Neural progenitor cell (in vitro differentiated cells): Measurements from ENCODE around the gene TMEM147. TPM values are rescaled to one million over a fixed set of nuclear protein-coding genes. Genes with fewer than 3 reads are reported as not detected.

Experiments used
- DNase-seq: peaks from one replicate; pipeline ENCODE4 v3.0.0-alpha.2; 2016; ENCODE audit warnings: low spot score
- H2AFZ ChIP-seq: fragments of 200-600 bp; sonication (generic); replicated peaks from 2 replicates; pipeline ENCODE4 v1.6.1; 2016; ENCODE audit warnings: antibody characterized with exemption
- H3F3A ChIP-seq: fragments of 200-600 bp; sonication (generic); 2 replicates; pipeline ENCODE4 v1.6.1; 2016; ENCODE audit warnings: antibody characterized with exemption, low read depth
- H3K27ac ChIP-seq: fragments of 200-600 bp; sonication (generic); 2 replicates; pipeline ENCODE4 v1.5.1; 2016; ENCODE audit warnings: mild to moderate bottlenecking
- H3K27me3 ChIP-seq: fragments of 200-600 bp; sonication (generic); 2 replicates; pipeline ENCODE4 v1.6.1; 2016; ENCODE audit warnings: mild to moderate bottlenecking, moderate library complexity
- H3K36me3 ChIP-seq: fragments of 200-600 bp; sonication (generic); 2 replicates; pipeline ENCODE4 v1.5.1; 2016
- H3K4me1 ChIP-seq: fragments of 200-600 bp; sonication (generic); 2 replicates; pipeline ENCODE4 v1.6.1; 2016; ENCODE audit warnings: mixed run types
- H3K4me2 ChIP-seq: fragments of 200-600 bp; sonication (generic); 2 replicates; pipeline ENCODE4 v1.6.1; 2016
- H3K4me3 ChIP-seq: fragments of 200-600 bp; sonication (generic); 2 replicates; pipeline ENCODE4 v1.5.1; 2016
- H3K79me2 ChIP-seq: fragments of 200-600 bp; sonication (generic); 2 replicates; pipeline ENCODE4 v1.6.1; 2016; ENCODE audit warnings: low read depth
- H3K9ac ChIP-seq: fragments of 200-600 bp; sonication (generic); 2 replicates; pipeline ENCODE4 v1.6.1; 2016
- H3K9me3 ChIP-seq: fragments of 200-600 bp; sonication (generic); 2 replicates; pipeline ENCODE4 v1.5.1; 2016; ENCODE audit warnings: low read depth
- H4K20me1 ChIP-seq: fragments of 200-600 bp; sonication (generic); 2 replicates; pipeline ENCODE4 v1.6.1; 2016; ENCODE audit warnings: low read depth
- H3K27ac Mint-ChIP-seq: 3 replicates; pipeline ENCODE4 v1.8.0; 2021; ENCODE audit warnings: mixed read lengths
- H3K27me3 Mint-ChIP-seq: 2 replicates; pipeline ENCODE4 v1.8.0; 2022; ENCODE audit warnings: low read depth, mild to moderate bottlenecking, inconsistent platforms, moderate library complexity, mixed read lengths; ENCODE audit not compliant: insufficient read depth
- H3K36me3 Mint-ChIP-seq: 3 replicates; pipeline ENCODE4 v1.8.0; 2021; ENCODE audit warnings: mixed read lengths
- H3K4me1 Mint-ChIP-seq: 3 replicates; pipeline ENCODE4 v1.8.0; 2021; ENCODE audit warnings: mixed read lengths
- H3K4me3 Mint-ChIP-seq: 3 replicates; pipeline ENCODE4 v1.8.0; 2021; ENCODE audit warnings: mild to moderate bottlenecking, moderate library complexity, mixed read lengths
- H3K9me3 Mint-ChIP-seq: 3 replicates; pipeline ENCODE4 v1.8.0; 2020; ENCODE audit warnings: mixed read lengths
- CTCF ChIP-seq: fragments of 200-600 bp; sonication (generic); IDR thresholded peaks from 2 replicates; pipeline ENCODE4 v1.5.1; 2017; ENCODE audit warnings: antibody characterized with exemption, mild to moderate bottlenecking
- EZH2 ChIP-seq: fragments of 200-600 bp; sonication (generic); IDR thresholded peaks from 2 replicates; pipeline ENCODE4 v1.6.1; 2017; ENCODE audit warnings: antibody characterized with exemption, mild to moderate bottlenecking, moderate library complexity
- EZH2phosphoT487 ChIP-seq: fragments of 200-600 bp; sonication (generic); IDR thresholded peaks from 2 replicates; pipeline ENCODE4 v1.6.1; 2017; ENCODE audit warnings: antibody characterized with exemption
- total RNA-seq: library from RNA; depleted of rRNA; stranded (reverse); fragments of >200 nt; gene quantifications from 2 replicates; pipeline ENCODE4 v1.2.3, GENCODE V29; 2015; ENCODE audit warnings: low replicate concordance

The TMEM147 gene
- total RNA-seq, 1 donor from 2014 or later = 57.8 TPM

GRCh38 chr19:35542209-35542608, 3.2 kb upstream of the TMEM147 start:
- Histone ChIP-seq H3K79me2 (peaks cover 33% of the 10 kb centered on the region), H3K36me3 (no peaks in the 10 kb centered on the region), H3K4me1 (peaks cover 11% of the 10 kb centered on the region), H3K4me2 (no peak overlapping the region), H4K20me1 (peaks cover 11% of the 10 kb centered on the region), H3K27ac (no peak overlapping the region), H3K9ac (no peak overlapping the region), H3K9me3 (no peaks in the 10 kb centered on the region), H2AFZ (no peak overlapping the region), H3K27me3 (no peaks in the 10 kb centered on the region), H3K4me3 (no peak overlapping the region), H3F3A (no peaks in the 10 kb centered on the region)
- Mint-ChIP-seq H3K27ac (no peak overlapping the region), H3K4me1 (peaks cover 21% of the 10 kb centered on the region), H3K27me3 (no peaks in the 10 kb centered on the region), H3K36me3 (peaks cover 2% of the 10 kb centered on the region), H3K4me3 (no peak overlapping the region), H3K9me3 (no peaks in the 10 kb centered on the region)
- TF ChIP-seq EZH2phosphoT487 = no peak
- TF ChIP-seq EZH2 = no peak
- no peak for TF ChIP-seq CTCF
- DNase-seq = no peak

GRCh38 chr19:35543280-35544109, 1.9 kb upstream of the TMEM147 start:
- no peaks in the 10 kb centered on the region for H3K36me3 ChIP-seq
- H3K4me3 ChIP-seq = no peak overlapping the region
- H3K27me3 Mint-ChIP-seq = peaks cover 2% of the 10 kb centered on the region
- no peak overlapping the region for H2AFZ ChIP-seq
- peaks cover 11% of the 10 kb centered on the region for H4K20me1 ChIP-seq
- peaks cover 35% of the 10 kb centered on the region for H3K79me2 ChIP-seq
- H3K4me2 ChIP-seq = peak overlapping the region; percentile 96
- H3K4me1 ChIP-seq = peaks cover 11% of the 10 kb centered on the region
- H3K9me3 ChIP-seq = no peaks in the 10 kb centered on the region
- peaks cover 23% of the 10 kb centered on the region for H3K4me1 Mint-ChIP-seq
- no peak overlapping the region for H3K9ac ChIP-seq
- peak overlapping the region; percentile 91 for H3K4me3 Mint-ChIP-seq
- no peaks in the 10 kb centered on the region for H3K9me3 Mint-ChIP-seq
- peaks cover 2% of the 10 kb centered on the region for H3K36me3 Mint-ChIP-seq
- no peak overlapping the region for H3K27ac Mint-ChIP-seq
- H3K27me3 ChIP-seq = no peaks in the 10 kb centered on the region
- no peak for TF ChIP-seq CTCF
- TF ChIP-seq EZH2phosphoT487 = no peak
- no peak for TF ChIP-seq EZH2
- DNase-seq = no peak
- no peak overlapping the region for H3K27ac ChIP-seq
- H3F3A ChIP-seq = no peaks in the 10 kb centered on the region

- Mint-ChIP-seq H3K27ac (no peak overlapping the region), H3K27me3 (peaks cover 2% of the 10 kb centered on the region), H3K4me1 (peaks cover 27% of the 10 kb centered on the region), H3K9me3 (no peaks in the 10 kb centered on the region), H3K36me3 (peaks cover 5% of the 10 kb centered on the region), H3K4me3 (peak overlapping the region; percentile 91)
- H3K36me3 ChIP-seq = no peaks in the 10 kb centered on the region
- H3K9me3 ChIP-seq = no peaks in the 10 kb centered on the region
- H3K4me3 ChIP-seq = peak overlapping the region; percentile 82
- TF ChIP-seq EZH2 = no peak
- no peaks in the 10 kb centered on the region for H3K27me3 ChIP-seq
- DNase-seq = no peak
- peaks cover 35% of the 10 kb centered on the region for H3K79me2 ChIP-seq
- peaks cover 12% of the 10 kb centered on the region for H4K20me1 ChIP-seq
- peak overlapping the region; percentile 95 for H2AFZ ChIP-seq
- peak overlapping the region; percentile 96 for H3K4me2 ChIP-seq
- no peaks in the 10 kb centered on the region for H3F3A ChIP-seq
- no peak overlapping the region for H3K27ac ChIP-seq
- peak overlapping the region; percentile 87 for H3K9ac ChIP-seq
- peaks cover 11% of the 10 kb centered on the region for H3K4me1 ChIP-seq
Observed at GRCh38 chr19:35544110-35544802, 1.2 kb upstream of the TMEM147 start.
